Stimulated activated CD8-positive, alpha-beta memory T cell treated with anti-CD3 and anti-CD28 coated beads, Interleukin-7, amount 100 ng/mL, for 24 hours (primary cell): ENCODE measurements around the gene USP21.
A peak's percentile ranks its signal among the peaks of the same experiment; 100 is the strongest.

Experiments
- DNase-seq: peaks from one replicate; pipeline ENCODE4 v3.0.0-alpha.2; 2020; ENCODE audit warnings: low read depth

USP21 gene

DNA sequence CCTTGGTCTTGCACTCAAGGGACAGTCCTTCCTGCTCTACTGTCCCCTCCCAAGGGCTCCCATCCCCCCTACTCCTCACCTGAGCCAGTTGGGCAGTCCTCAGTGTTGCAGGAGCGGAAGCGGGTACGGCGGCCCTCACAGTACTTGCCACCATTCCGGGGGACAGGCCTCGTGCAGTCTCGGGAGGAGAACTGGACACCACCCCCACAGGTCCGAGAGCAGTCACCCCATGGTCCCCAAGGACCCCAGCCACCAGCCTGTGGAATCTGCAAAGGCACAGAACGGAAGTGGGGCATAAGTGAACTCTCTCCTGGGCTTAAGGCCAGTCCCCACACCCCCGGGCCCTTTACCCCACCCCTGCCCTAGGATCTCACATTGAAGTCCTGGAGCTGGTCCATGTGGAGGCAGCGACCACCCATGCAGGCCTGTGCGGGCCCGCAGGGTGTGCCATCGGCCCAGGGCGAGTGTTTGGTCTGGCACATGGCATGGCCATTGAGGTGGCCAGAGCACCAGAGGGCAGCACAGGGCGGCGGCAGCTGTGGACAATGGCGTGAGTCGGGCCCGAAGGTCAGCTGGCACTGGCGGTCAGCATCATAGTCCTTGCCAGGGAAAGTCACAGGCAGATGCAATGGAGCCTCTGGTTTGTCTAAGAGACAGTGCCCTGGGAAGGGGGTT is 34.4 kb downstream of the USP21 start:
- DNase-seq: no peak

DNA sequence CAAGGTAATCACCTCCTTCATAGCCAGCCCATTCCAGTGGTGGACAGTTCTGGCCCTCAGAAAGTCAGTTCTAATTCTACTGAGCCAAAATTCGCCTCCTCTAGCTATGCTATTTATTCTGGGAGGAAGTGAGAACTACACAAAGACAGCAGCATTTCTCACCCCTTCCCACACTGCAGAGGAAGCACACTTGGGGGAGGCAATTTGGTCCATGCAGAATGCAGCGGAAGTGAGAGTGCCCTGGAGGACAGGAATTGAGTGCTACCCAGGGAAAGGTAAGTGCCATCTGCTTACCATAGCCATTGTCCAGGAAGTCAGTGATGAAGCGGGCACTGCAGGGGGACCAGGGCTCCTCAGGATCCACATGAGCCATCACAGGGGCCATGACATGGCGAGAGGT is 35.9 kb downstream of the USP21 start:
- no peak for DNase-seq

DNA sequence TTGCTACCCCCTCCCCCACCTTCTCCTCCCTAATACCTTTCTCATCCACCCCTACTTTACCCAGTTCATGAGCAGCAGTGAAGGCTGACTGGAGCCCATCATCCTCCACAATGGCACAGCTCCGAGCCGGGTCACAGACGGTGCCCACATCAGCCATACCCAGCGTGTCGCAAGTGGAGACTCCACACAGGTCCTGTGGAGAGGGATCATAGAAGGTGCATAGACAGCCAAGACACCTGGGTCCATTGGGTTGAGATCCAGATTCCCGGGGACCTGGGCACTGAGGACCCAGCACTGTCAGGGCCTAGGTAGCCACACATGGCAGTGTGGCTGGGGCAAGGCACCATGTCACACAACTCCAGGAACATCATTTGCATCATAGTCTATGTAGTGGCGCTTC is 36.8 kb downstream of the USP21 start:
- DNase-seq: no peak

DNA sequence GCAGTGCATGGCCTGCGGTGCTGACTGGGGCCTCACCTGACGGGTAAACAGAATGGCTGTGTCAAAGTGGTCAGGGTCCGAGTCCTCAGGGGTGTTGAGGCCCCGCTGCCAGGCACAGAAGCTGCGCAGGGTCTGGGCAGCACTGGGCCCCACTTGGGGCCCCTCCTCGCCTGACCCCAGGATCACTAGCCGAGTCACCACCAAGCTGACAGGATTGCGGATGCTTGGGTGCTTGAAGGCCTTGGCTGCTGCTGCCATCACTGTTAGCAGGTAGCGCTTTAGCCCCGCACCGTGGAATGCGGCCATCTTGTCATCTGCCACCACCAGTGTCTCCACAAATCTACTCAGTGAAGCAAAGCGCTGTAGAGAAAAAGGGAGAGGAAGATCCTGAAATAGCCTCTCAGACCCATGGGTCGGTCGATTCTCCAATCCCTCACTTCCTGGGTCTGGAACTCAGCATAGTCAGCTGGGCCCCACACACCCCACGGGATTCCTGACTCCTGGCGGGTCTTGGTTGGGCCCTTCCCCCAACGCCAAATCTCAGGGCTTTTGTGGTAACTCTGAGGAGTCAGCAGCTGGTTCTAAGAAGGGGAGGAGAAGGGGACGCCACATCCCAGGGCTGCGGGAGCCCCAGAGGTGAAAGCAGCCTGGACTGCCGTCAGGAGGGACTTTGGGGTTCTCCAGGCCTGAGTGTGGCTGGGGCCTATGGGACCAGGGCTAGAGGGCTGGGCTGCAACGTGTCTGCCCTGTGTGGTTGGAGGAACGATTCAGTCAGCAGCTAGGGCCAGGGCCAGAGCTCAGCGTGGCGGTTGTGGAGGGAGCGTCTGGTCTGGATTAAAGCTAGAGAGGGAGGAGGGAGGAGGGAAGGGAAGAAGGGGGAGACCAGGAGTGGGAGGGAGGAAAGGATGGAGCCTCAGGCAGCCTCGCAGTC is 37.5 kb downstream of the USP21 start:
- no peak for DNase-seq

DNA sequence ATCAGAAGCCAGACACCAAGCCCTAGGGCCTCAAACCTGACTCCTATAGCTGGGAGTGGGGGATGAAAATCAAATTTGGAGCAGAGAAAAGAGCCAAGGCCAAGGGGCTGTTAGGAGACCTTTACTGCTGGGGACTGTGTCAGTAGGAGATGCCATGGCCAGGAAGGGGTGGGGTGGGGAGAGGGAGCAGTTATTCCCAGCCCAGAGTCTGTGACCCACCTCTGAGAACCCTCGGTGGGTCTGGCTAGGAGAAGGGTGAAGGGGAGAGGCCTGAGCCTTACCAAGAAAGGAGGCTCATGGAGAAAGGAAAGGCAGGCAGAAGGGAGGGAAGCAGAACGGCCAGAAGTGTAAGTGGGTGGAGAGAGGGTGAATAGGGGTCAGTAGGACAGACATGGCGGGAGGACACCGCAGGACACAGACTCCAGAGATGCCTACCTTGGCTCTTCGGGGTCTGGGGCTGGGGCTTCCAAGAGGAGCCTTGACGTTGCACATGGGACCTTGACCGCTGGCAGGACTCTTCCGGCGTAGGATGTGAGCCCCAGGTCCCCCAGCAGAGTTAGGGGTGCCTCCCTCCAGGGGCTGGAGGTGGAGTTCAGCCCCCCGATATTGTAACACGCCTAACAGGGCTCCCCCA is 38.4 kb downstream of the USP21 start:
- no peak for DNase-seq

DNA sequence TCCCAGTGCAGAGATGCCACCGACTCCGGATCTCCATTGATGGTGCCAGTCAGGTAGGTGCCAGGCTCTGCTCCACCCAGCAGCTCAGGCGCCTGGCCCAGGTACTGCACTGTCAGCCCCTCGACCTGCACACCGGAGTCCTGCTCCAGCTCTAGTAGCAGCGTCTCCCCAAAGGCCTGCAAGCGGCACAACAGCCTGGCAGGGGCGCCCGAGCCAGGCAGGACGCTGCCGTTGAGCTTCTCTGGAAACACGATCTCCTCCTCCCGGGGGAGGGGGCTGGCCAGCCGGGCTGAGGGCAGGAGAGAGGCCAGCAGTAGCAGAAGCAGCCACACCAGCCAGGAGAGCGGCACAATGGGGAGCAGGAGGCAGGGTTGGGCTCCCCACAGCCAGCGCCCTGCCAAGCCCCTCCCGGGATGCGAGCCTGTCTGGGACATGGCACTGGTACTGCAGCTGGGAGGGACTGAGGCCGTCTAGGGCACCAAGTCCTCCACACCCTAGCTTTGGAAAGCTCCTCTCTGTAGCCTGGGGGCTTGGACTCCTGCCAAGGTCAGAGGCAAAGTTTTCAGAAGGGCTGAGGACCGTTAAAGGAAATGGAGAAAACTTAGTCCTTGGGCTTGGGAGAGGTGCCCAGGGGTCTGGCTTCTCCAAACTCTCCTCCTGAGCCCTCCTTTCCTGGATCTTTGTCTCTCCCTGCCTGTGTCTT is 39.0 kb downstream of the USP21 start:
- no peak for DNase-seq

DNA sequence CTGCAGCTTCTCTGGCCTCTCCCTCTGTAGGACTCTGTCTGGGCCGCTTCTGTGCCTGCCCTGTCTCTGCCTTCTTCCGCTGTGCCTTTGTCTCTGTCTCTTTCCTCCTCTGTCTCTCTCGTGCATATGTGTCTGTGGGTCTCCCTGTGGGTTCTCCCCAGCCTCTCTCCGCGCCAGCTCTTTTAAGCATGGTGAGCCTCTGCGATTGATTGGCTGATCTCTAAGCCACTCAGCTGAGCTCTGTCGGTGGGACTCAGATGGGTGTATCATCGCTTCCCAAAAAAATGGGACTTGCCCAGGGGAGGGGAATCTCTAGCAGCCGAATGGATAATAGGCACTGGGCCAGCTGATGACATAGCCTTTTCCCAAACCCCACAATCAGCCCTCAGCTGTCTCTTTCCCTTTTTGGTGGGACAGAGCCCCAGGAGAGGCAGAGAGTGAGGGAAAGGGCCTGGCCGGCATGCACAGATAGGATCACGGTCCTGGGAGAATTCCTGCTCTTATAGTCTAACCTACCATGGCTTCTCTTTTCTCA is 39.7 kb downstream of the USP21 start, which contains the start of gene ADAMTS4:
TSS of gene ADAMTS4 (minus strand) at position 158 of the 535 bp plus-strand sequence. CDS start 427 bp downstream, outside the sequence.
- no peak for DNase-seq

DNA sequence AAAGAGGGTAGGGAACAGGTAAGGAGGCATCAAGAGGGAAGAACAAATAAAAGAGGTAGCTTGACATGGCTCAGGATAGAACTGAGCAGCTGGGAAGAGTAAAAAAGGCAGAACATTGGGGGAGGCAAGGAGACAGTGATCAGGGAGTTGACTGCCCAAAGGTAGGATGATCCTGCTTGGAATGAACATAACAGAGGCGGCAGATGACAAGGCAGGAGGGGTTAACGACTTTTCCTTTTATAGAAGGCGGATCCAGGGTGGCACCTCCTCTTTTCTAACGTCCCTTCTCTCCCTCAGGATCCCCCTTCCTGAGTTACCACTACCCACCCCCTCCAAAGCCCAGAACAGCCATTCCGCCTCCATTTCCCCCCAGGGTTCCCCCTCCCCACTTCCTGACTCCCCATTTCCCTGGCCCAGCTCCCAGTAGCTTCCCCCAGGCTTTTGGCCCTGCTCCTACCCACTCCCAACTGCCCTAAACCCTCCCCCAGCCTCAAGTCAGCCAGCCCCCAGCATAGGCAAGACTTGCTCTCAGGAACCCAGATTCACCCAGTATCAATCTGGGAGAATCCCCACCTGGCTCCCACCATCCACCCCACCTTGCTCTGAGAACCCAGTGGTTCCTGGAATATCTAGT is 40.3 kb downstream of the USP21 start:
- DNase-seq: no peak

DNA sequence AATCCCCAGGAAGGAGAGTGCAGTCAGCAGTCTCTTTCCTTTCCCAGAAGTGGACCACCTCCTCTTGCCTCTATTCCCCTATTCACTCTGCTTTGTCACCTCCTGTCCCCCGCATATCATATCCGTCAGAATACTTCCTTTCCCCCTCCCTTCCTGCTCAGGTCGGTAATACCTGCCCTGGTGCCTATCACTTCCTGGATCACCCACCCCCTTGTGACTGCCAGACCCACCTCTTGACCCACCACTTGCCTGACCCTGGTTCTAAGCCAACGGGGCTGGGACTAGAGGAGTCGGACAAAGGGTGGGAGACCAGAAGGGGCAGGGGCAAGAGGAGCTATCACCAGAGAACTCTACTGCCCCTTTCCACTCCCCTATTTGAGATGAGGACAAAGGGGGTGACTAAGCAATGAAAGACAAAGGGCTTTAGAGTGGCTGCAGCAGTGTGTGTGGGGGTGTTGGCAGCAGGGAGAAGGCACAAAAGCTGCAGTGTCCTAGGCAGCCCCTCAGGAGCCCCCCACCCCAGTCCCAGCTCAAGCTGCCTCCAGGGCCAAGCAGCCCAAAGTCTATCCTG is 41.2 kb downstream of the USP21 start:
- no peak for DNase-seq

DNA sequence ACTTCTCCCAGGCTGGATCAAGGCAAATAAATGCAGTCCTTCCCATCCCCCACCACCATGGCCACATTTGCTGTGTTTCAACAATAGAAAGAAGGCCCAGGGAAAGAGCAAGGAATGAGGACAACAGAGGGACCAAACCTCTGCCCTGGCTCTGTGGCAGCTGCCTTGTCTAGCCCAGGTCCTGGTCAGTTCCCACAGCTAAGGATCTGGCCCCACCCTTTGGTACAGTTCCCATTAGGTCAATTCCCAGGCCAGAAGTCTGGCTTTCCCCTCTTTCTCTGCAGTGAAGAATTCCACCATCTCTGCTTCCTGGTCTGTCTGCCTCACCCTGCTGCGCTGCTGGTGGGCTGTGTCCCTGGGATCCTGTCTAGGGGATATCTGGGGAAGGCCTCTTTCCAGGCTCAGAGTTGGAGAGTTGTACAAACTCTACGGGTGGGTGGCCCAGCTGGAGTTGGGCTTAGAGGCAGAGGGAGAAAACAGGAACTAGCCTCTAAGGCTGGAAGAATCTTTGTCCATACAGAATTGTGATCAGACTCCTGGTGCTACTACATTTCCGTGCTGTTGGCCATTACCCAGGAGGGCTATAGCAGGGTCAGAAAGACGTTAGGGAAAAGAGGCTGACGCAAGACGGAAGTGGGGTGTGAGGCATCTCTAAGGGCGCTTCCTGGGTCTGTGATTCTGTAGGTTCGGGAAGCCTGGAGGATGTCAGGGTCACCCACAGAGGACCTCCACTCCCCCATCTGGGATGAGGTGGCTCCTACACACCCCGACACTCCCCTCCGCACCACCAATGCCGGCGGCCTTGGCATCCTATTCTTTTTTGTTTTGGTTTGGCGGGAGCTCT is 41.9 kb downstream of the USP21 start:
- DNase-seq: no peak

DNA sequence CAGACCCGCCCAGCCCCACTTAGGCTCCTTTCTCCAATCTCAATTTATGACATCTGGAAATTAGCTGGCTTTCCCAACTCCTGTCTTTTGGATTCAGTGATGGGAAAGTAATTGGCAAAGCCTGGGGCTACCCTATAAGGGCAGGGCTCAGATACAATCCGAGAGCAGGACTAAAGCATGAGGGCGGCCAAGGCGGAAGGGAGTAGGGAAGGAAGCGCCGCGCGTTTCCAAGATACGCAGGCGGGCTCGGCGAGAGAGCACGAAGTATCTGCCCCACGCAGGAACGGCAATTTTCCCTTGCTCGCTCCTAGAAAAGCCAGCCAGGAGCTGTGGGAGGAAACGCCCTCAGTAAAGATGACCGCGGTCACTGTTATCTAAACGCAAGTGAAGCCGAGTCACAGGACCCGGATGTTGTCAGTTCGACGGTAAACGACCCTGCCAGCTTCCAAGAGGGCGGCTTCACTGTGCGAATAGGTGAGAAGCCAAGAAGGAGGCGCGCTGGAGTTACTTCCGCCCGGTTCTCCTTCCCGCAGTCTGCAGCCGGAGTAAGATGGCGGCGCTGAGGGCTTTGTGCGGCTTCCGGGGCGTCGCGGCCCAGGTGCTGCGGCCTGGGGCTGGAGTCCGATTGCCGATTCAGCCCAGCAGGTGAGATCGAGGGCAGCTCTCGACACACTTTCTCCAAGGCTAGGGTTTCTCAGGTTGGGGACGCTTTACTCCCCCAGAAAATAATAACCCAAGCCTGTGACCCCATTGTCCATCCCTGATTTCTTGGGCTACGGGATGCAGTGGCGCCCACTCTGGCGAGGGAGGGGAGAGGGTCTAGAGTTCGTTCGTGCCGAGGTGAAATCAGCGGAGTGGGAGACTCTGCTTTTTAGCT is 42.8 kb downstream of the USP21 start, which contains the start of gene NDUFS2:
TSS of gene NDUFS2 (plus strand) at position 532 of the 877 bp plus-strand sequence. CDS start at position 551, 19 bp downstream.
- peak; percentile 90 for DNase-seq

DNA sequence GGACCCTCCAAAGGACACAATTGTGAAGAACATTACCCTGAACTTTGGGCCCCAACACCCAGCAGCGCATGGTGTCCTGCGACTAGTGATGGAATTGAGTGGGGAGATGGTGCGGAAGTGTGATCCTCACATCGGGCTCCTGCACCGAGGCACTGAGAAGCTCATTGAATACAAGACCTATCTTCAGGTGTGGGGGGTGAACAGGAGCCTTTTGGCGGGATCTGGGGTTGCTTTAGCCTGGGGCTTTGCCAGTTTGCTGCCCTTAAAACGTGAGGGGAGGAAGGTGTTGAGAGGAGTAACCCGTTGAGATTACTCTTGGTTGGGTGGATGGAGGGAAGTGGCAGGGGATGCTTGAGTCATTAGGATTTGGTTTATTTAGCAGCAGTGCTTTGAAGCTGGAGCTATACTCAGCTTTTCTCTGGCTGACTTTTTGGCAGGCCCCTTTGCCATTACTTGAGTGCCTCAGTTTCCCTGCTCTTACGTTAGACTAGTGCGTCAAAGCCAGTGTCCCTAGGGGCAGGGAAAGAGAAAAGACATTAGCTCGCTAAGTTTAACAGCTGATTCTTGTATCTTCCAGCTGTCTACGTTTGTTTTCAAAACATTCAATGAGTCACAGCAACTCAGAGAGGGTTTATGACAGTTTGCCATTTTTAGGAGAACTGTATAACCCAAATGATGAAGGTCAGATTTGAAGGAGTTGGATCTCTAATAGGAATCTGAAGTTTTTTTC is 47.3 kb downstream of the USP21 start:
- DNase-seq: no peak

DNA sequence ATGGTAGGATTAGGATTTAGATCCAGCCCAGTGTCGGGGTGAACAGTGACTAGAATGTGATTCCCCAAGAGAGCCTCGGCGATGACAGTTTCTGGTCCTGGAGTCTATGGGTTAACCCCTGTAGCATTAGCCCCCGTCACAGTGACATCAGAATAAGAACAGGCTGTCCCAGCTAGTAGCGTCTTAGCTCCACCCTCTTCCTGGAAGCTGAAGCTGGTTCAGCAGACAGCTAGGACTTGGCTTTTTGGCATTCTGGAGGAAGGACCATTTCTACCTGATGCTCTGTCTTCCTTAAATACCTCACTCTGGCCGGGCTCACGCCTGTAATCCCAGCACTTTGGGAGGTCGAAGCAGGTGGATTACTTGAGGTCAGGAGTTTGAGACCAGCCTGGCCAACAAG is 47.9 kb downstream of the USP21 start:
- DNase-seq: no peak

DNA sequence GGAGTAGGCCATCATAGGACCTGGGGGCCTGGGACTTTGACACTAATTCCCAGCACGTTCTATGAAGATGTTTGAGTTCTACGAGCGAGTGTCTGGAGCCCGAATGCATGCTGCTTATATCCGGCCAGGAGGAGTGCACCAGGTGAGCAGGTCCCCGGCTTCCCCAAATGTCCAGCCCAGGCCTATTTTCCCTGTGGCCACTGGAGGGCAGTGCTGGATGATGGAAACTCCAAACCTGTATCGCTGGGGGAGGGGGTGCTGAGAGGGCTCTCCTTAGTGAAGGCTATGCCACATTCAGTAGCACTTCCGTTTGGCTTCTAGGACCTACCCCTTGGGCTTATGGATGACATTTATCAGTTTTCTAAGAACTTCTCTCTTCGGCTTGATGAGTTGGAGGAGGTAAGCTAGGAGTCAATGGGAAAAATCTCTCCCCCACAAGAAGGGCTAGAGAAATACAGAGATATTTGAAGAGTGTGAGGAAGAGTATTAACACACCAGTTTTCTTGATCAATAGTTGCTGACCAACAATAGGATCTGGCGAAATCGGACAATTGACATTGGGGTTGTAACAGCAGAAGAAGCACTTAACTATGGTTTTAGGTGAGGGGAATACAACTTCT is 50.6 kb downstream of the USP21 start:
- no peak for DNase-seq

DNA sequence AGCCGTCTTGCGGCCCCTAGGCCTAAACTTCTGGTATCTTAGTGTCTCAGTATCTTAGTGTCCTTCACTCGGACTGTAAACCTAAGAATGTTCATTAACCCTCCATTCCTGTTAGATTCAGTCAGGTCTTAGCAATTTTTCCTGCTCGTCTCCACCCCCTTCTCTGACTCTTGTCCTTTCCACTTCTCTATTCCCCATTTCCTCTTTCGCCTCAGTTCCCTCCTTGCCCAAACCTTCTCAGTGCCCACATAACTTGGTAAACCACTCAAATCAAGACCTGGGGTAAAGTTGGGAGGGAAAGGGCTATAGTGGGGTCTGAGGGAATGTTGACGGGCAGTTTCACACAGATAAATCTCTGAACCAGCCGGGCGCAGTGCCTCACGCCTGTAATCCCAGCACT is 55.1 kb downstream of the USP21 start:
- DNase-seq: no peak

DNA sequence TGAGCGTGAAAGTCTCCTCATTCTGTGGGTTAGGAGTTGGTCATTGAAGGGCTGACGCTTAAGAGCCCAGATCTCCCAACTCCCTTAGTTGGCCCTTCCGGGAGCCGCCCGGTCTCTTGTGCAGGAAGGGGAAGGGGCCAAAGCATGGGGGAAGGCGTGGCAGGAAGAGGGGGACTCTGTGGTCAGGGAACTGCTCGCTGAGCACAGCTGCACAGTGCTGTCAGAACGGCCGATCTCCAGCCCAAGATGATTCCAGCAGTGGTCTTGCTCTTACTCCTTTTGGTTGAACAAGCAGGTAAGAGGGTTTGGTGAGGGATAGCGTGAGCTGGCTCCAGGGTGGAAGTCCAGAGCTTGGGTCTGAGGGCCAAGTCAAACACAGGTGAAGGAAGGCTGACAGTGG is 55.8 kb downstream of the USP21 start, which contains the start of gene FCER1G:
TSS of gene FCER1G (plus strand) at position 220 of the 400 bp plus-strand sequence. CDS start at position 247, 27 bp downstream.
- no peak for DNase-seq
